ENCODE results near the gene NGEF. TPM values are rescaled to one million over a fixed set of nuclear protein-coding genes. Genes with fewer than 3 reads are reported as not detected.

Gene NGEF
- total RNA-seq, 1 experiment from 2014 or later, result 3.9 TPM

DNA sequence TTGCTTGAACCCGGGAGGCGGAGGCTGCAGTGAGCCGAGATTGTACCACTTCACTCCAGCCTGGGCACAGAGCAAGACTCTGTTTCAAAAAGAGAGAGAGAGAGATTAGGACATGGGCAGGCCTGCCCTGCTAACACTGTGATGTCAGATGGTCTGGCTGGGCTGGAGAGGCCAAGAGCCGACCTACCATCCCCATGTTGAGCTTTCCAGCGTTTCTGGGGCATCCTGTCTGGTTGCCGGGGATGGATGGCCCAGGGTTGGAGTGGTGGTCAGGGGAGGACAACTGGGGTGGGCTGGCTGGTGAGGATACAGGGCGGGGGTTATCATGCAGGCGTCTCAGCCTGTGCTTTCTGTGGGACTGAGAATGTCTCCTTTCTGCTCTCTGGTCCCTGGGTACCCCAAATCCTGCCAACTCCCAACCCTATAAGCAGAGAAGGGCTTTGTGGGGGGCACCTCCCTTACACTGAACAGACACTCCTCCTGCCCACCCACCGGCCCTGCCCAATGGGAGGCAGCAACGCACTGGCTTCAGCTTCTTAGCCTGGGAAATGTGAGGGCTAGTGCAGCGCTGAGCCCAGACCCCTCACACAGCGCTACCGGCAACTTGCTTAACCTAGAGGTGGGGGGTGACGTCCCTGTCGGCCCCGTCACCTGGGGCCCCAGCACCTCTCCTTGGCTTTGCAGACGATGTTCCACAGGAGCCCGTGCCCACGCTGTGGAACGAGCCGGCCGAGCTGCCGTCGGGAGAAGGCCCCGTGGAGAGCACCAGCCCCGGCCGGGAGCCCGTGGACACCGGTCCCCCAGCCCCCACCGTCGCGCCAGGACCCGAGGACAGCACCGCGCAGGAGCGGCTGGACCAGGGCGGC lies 137.6 kb downstream of the NGEF start:
- peaks cover 25% of the 10 kb centered on the region for H3K27me3 ChIP-seq (ENCODE audit: control insufficient read depth, insufficient read depth, low read length)
- H3K4me3 ChIP-seq (ENCODE audit: insufficient read depth, low read depth, low read length), result peak overlapping the region; percentile 62
- H3K36me3 ChIP-seq (replicated peaks; ENCODE audit: control insufficient read depth, insufficient read depth, low read length), result no peaks in the 10 kb centered on the region
- DNase-seq, result peak; percentile 86

DNA sequence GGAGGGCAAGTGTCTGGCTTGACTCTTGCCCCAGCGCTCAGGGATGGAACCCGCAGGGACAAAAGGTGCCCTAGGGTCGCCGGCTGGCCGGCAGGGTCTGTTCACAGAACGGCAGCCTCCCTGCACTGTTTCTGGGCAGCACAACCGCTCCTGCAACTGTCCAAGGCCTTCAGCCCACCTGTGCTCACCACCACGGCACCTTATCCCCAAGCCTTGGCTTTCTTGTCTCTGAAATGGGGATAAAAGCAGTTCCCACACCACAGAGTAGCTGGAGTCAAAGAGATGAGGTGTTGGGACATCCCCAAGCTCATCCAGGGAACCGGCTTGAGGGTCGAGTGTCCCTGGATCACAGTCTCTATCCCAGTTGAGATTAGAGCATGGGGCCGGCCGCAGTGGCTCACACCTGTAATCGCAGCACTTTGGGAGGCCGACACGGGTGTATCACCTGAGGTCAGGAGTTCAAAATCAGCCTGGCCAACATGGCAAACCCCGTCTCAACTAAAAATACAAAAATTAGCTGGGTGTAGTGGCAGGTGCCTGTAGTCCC lies 138.3 kb downstream of the NGEF start:
- Histone ChIP-seq H3K4me3 (ENCODE audit: insufficient read depth, low read depth, low read length) (no peak overlapping the region), H3K27me3 (ENCODE audit: control insufficient read depth, insufficient read depth, low read length) (peaks cover 25% of the 10 kb centered on the region), H3K36me3 (replicated peaks; ENCODE audit: control insufficient read depth, insufficient read depth, low read length) (no peaks in the 10 kb centered on the region)
- DNase-seq, result no peak

DNA sequence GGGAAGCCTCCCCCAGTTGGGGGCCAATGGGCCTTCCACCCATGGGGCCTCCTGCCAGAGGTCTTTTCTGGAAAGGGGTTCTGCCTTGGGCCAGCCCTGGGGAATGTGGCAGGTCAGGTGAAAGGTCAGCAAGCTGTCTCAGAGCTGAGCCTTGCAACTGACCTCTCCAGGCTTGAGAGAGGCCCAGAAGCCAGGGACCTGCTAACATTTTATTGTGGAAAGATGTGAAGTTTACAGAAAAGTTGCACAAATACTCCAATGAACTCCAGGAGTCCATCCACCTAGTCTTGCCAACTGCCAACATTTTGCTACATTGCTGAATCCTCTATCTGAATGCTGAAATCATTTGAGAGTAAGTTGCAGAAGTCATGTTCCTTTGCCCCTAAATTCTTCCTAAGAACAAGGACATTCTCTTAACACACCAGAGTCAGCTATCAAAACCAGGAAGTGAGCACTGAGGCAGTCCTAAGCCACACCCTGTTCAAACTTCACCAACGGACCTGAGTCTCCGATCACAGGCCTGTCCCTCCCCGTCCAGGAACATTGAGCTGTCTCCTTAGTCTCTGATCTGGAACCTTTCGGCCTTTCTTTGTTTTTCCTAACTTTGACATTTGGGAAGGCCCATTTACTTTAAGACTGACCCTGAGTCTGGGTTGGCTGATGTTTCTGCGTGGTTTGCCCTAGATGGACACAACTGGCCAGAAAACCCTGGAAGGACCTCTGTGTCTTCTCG lies 139.0 kb downstream of the NGEF start:
- Histone ChIP-seq H3K27me3 (ENCODE audit: control insufficient read depth, insufficient read depth, low read length) (peaks cover 25% of the 10 kb centered on the region), H3K4me3 (ENCODE audit: insufficient read depth, low read depth, low read length) (no peak overlapping the region), H3K36me3 (replicated peaks; ENCODE audit: control insufficient read depth, insufficient read depth, low read length) (no peaks in the 10 kb centered on the region)
- DNase-seq, result no peak

DNA sequence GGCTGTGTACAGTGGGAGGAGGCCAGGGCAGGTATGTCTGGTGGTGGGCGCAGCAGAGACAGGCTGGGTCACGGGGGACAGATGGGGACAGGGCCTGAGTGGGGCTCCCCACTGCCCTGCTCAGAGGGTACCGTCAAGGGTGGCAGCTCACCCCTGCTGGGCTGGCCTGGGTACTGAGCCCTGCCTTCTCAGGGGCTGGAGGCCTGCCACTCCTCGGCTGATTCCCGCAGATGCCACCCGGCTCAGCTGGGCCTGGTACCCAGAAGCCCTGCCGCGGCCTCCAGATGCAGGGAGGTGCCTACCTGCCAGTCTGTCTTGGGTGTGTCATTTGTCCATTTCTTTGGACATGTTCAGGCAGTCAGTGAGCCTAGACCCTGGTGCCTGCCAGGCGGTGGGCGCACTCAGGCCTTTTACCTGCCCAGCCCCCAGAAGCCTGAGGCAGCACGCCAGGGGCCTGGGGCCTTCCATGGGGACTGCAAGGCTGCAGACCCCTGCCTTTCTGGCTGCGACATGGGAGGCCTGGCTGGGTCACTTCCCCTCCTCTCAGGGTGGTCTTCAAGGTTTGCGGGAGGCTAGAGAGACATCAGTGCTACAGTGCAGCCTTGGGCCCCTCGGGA lies 139.7 kb downstream of the NGEF start:
- peak; percentile 26 for DNase-seq
- peaks cover 25% of the 10 kb centered on the region for H3K27me3 ChIP-seq (ENCODE audit: control insufficient read depth, insufficient read depth, low read length)
- no peak overlapping the region for H3K4me3 ChIP-seq (ENCODE audit: insufficient read depth, low read depth, low read length)
- H3K36me3 ChIP-seq (replicated peaks; ENCODE audit: control insufficient read depth, insufficient read depth, low read length), result no peaks in the 10 kb centered on the region

DNA sequence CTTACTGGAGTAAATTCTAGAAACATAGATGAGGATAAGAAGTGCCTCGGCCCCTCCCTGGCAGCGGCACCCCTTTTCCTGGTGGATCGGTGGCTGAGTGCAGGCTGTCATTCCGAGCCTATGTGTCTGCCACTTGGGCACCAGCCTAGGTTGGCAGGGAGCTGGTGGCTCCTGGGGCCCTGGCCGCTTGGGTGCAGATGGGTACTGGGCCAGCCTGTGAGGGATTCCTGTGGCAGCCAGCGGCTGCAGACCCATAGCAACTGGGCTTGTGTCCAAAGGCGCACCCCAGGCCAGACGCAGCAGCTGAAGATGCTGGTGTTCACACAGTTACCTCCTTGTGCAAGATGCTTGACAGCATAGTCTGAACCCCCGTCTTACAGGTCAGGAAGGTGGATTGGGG lies 140.2 kb downstream of the NGEF start:
- H3K27me3 ChIP-seq (ENCODE audit: control insufficient read depth, insufficient read depth, low read length), result peaks cover 23% of the 10 kb centered on the region
- H3K36me3 ChIP-seq (replicated peaks; ENCODE audit: control insufficient read depth, insufficient read depth, low read length), result no peaks in the 10 kb centered on the region
- no peak overlapping the region for H3K4me3 ChIP-seq (ENCODE audit: insufficient read depth, low read depth, low read length)
- no peak for DNase-seq

DNA sequence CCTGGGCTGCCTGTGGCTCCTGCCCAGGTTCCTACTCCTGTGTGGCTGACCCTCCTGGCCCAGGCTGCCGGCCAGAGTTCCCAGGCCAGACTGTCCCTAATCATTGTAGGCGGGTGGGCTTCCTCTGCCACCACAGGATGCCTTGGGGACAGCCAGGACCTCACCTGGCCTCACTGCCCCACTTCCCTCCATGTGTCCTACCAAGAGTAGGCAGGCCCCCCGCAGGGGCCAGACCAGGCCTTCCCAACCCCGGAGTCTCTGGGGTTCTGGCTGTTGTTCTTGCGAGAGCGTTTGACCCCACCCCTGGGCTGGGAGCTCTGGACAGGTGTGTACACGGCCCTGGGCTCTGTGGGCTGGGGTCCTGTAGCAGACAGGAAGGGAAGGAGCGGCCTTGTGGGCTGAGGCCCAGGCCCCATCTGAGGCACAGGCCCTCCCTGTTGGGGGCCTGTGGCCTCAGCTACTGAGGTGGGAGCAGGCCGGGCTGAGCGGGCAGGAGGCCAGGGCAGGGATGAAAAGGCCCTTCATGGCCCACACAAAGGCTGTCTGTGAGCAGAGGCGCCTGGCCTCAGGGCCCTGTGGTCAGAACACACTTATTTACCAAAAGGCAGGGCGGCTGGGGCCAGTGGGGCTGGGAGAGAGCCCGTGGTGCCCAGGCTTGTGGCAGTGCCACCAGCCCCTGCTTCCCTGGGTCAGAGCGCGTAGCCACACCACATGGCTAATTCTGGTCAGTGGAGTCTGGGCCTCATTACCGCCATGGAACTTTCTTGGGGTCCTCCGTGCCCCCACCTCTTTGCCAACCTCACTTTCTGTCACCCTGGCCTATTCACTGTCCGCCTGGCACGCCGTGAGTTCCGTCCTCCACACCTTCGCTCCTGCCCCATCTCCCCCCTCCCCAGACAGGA lies 141.0 kb downstream of the NGEF start:
- H3K36me3 ChIP-seq (replicated peaks; ENCODE audit: control insufficient read depth, insufficient read depth, low read length), result no peaks in the 10 kb centered on the region

DNA sequence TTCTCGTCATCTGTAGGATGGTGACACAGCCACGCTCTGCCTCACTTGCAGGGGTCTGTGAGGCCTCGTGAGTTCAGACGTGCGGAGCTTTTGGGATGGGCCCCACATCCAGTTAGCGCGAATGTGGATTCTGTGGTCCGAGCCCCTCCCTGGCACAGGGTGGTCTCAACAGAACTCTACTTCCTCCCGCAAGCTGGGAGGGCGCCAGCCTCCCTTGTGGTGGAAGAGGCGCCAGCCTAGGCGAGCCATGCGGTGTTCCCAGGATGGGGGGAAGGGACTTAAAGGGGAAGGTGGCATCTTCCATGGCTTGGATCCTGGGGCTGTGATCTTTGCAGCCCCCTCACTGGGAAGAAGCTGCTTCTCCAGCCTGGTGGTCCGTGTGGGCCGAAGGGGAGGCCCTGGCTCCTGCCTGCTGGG lies 141.6 kb downstream of the NGEF start:
- Histone ChIP-seq H3K36me3 (replicated peaks; ENCODE audit: control insufficient read depth, insufficient read depth, low read length) (no peaks in the 10 kb centered on the region), H3K4me3 (ENCODE audit: insufficient read depth, low read depth, low read length) (no peak overlapping the region), H3K27me3 (ENCODE audit: control insufficient read depth, insufficient read depth, low read length) (peaks cover 10% of the 10 kb centered on the region)
- DNase-seq, result peak; percentile 44

More for the DNA sequence above, 141.0 kb downstream of the NGEF start:
- no peak overlapping the region for H3K4me3 ChIP-seq (ENCODE audit: insufficient read depth, low read depth, low read length)
- H3K27me3 ChIP-seq (ENCODE audit: control insufficient read depth, insufficient read depth, low read length), result peaks cover 17% of the 10 kb centered on the region
- DNase-seq, result peak; percentile 39

DNA sequence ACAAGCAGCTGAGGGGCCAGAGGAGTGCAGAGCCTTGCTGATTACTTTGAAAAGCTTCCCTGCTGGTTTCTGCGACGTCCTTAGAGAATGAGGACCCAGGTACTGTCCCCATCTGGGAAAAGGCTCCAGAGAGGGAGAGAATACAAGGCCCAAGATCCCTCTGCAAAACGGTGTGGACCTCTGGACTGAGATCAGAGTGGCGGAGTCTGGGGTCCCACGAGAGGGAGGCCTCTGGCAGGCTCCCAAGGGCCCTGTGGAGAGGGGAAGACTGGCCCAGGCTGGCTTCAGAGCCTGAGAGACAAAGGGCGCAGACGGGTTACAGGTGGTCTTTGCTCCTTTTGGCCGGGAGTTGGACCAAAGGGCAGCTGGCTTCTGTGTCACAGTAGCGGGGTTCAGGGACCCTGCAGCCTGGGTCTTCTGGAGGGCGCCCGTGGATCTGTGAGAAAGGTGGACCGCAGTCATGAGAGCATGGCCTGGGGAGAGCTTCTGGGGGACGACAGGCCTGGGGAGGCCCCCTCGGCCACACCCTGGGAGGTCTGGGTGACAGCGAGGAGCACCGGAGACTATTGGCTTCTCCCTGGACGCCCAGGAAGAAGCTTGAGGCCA lies 142.2 kb downstream of the NGEF start:
- H3K27me3 ChIP-seq (ENCODE audit: control insufficient read depth, insufficient read depth, low read length), result peaks cover 5% of the 10 kb centered on the region
- no peaks in the 10 kb centered on the region for H3K36me3 ChIP-seq (replicated peaks; ENCODE audit: control insufficient read depth, insufficient read depth, low read length)
- DNase-seq, result no peak
- H3K4me3 ChIP-seq (ENCODE audit: insufficient read depth, low read depth, low read length), result no peak overlapping the region

DNA sequence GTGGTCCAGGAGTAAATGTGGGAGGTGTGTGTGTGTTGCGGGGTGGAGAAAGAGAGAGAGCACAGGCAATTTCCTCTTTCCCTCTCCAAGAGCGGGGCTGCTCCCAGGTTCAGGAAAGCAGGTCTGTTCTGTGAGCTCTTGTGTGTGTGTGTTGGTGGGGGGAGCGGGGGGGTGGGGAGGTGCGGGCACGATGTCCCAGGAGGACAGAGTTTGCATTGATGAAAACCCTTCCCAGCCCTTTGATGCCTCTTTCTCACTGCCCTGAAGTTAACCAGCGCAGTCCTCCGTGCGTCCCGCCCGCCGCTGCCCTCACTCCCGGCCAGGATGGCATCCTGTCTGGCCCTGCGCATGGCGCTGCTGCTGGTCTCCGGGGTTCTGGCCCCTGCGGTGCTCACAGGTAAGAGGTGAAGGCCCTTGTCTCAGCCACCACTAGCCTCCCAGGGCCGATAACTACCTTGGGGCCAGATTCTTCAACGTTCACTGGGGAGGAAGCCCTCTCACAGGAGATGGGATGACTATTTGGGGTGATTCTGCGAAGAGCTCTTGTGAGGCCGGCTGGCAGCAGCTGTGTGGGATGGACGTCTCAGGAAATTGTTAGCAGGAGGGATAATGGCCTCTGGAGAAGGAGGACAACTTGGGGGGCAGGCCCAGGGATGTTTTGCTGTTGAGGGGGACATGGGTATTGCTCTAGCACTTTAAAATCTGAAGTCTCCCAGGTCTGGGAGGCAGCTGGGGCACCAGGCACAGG lies 142.9 kb downstream of the NGEF start, which contains the start of gene SNORC:
TSS of gene SNORC (plus strand) at position 247 of the 748 bp plus-strand sequence. CDS start at position 325, 78 bp downstream.
- Histone ChIP-seq H3K36me3 (replicated peaks; ENCODE audit: control insufficient read depth, insufficient read depth, low read length) (no peaks in the 10 kb centered on the region), H3K27me3 (ENCODE audit: control insufficient read depth, insufficient read depth, low read length) (no peaks in the 10 kb centered on the region), H3K4me3 (ENCODE audit: insufficient read depth, low read depth, low read length) (no peak within 1 kb of the TSS)
- DNase-seq, result peak; percentile 43

DNA sequence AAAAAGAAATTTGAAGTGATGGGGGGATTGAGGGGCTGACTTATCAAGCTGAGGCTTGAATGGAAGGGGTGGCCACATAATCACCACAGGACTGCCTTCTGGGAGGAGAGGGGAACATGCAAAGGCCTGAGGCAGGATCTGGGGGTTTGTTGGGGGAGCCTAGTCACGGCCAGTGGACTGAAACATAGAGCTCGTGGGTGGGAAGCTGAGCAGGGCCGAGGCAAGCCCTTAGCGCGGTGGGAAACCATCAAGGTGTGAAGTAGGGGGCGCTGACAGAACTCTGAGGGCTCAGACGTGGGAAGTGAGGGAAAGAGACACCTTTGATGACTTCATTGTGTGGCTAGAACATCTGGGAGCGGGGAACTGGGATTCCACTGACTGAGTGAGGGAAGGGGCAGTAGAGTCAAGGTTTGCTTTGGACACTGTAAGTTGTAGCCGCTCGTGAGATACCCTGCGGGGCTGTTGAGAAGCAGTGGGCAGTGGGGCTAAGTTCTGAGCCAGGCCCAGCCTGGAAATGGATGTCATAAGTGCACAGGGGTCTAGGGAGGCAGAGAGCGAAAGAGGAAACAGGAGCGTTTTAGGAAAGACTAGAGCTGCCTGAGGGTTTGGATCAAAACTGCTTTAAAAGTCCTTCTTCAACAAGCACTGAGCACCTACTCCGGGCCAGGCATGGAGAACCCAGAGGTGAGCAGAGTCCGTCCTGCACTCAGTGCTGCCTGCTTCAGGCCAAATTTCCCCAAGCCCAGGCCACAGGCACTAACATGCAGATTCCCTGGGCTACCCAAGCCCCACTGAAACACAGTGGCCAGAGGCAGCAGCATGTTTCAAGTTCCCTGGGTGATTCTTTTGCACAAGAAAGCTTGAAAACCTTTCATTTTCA lies 143.7 kb downstream of the NGEF start:
- no peak overlapping the region for H3K4me3 ChIP-seq (ENCODE audit: insufficient read depth, low read depth, low read length)
- peak; percentile 65 for DNase-seq
- H3K27me3 ChIP-seq (ENCODE audit: control insufficient read depth, insufficient read depth, low read length), result no peaks in the 10 kb centered on the region
- no peaks in the 10 kb centered on the region for H3K36me3 ChIP-seq (replicated peaks; ENCODE audit: control insufficient read depth, insufficient read depth, low read length)

DNA sequence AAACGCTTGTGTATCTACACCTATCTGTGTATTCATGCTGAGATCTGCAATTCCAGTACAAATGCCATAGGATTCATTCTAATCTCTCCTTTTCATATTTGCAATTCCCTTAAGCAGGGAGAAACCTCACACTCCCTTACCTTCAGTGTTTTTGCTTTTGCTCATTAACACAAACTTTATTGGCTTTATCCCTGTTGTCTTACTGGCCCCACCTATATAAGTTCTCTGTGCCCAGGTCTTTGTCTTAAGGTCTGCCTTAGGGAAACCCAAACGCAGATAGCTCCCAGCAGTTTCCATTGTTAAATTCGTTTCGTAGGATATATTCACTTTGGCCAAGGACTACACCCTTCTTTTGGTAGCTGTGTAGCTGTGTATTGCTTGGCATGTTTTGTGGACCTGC lies 147.0 kb downstream of the NGEF start:
- Histone ChIP-seq H3K27me3 (ENCODE audit: control insufficient read depth, insufficient read depth, low read length) (no peaks in the 10 kb centered on the region), H3K4me3 (ENCODE audit: insufficient read depth, low read depth, low read length) (no peak overlapping the region), H3K36me3 (replicated peaks; ENCODE audit: control insufficient read depth, insufficient read depth, low read length) (no peaks in the 10 kb centered on the region)
- no peak for DNase-seq

DNA sequence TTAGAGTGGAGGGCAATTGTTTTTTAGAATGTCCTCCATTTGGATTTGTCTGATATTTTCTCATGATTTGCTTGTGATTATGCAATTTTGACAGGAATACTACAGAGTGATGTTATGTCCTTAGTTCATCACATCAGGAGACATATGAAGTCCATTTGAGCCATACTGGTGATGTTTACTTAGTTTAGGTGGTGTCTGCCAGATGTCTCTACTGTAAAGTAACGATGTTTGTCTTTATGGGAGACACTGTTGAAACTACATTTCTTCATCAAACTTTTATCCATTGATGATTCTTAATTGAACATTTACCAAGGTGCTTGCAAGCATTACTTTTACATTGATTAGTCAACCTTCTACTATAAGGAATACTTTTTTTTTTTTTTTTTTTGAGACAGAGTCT lies 147.9 kb downstream of the NGEF start:
- Histone ChIP-seq H3K4me3 (ENCODE audit: insufficient read depth, low read depth, low read length) (no peak overlapping the region), H3K27me3 (ENCODE audit: control insufficient read depth, insufficient read depth, low read length) (no peaks in the 10 kb centered on the region), H3K36me3 (replicated peaks; ENCODE audit: control insufficient read depth, insufficient read depth, low read length) (no peaks in the 10 kb centered on the region)
- no peak for DNase-seq
